Measurements from ENCODE around the gene PRKAA2.

PRKAA2 gene

GRCh38 chr1:56713112-56713511 is 68.0 kb downstream of the PRKAA2 start:
- DNase-seq (ENCODE audit: low spot score), result no peak

GRCh38 chr1:56715156-56715555 is 70.0 kb downstream of the PRKAA2 start:
- DNase-seq (ENCODE audit: low spot score), result no peak

- peak; percentile 18 for DNase-seq (ENCODE audit: low spot score)
Observed at GRCh38 chr1:56719171-56719570, 74.1 kb downstream of the PRKAA2 start.

GRCh38 chr1:56726706-56727105 is 81.6 kb downstream of the PRKAA2 start:
- DNase-seq (ENCODE audit: low spot score), result no peak

GRCh38 chr1:56728964-56729363 is 83.8 kb downstream of the PRKAA2 start:
- DNase-seq (ENCODE audit: low spot score), result no peak

GRCh38 chr1:56745231-56745630 is 100.1 kb downstream of the PRKAA2 start:
- no peak for DNase-seq (ENCODE audit: low spot score)

- no peak for DNase-seq (ENCODE audit: low spot score)
Observed at GRCh38 chr1:56754708-56755479, 109.8 kb downstream of the PRKAA2 start.

GRCh38 chr1:56755911-56756310 is 110.8 kb downstream of the PRKAA2 start:
- no peak for DNase-seq (ENCODE audit: low spot score)

GRCh38 chr1:56758135-56758534 is 113.0 kb downstream of the PRKAA2 start:
- peak; percentile 41 for DNase-seq (ENCODE audit: low spot score)

- DNase-seq (ENCODE audit: low spot score), result no peak
Observed at GRCh38 chr1:56758794-56759193, 113.7 kb downstream of the PRKAA2 start.
